Measurements from ENCODE around the gene GPC1.

- TF ChIP-seq, protein P1, sequence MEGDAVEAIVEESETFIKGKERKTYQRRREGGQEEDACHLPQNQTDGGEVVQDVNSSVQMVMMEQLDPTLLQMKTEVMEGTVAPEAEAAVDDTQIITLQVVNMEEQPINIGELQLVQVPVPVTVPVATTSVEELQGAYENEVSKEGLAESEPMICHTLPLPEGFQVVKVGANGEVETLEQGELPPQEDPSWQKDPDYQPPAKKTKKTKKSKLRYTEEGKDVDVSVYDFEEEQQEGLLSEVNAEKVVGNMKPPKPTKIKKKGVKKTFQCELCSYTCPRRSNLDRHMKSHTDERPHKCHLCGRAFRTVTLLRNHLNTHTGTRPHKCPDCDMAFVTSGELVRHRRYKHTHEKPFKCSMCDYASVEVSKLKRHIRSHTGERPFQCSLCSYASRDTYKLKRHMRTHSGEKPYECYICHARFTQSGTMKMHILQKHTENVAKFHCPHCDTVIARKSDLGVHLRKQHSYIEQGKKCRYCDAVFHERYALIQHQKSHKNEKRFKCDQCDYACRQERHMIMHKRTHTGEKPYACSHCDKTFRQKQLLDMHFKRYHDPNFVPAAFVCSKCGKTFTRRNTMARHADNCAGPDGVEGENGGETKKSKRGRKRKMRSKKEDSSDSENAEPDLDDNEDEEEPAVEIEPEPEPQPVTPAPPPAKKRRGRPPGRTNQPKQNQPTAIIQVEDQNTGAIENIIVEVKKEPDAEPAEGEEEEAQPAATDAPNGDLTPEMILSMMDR (IDR thresholded peaks at IDR 0.05; ENCODE audit: extremely low read depth in 1 of 2, insufficient read depth in 1 of 2, low read depth in 1 of 2, low read length in 2 of 2): peak in 1 of 2 donors; percentile 9
- TF ChIP-seq FOS (IDR thresholded peaks at IDR 0.05; ENCODE audit: borderline replicate concordance, insufficient read depth, low read length) (no peak), POLR2A (IDR thresholded peaks at IDR 0.05; ENCODE audit: low read depth, low read length) (no peak), MYC (IDR thresholded peaks at IDR 0.05; ENCODE audit: low read depth, low read length) (no peak), JUN (IDR thresholded peaks at IDR 0.05; ENCODE audit: borderline replicate concordance, insufficient read depth, insufficient read length, low read depth) (no peak), POLR2AphosphoS5 (IDR thresholded peaks at IDR 0.05; ENCODE audit: insufficient read depth, low read depth, low read length) (no peak)
Observed at GRCh38 chr2:240460781-240461431, 25.4 kb downstream of the GPC1 start.
